Skeletal muscle cell (primary cell): ENCODE data around the gene CABLES1.

Experiments used
- DNase-seq: peaks from one replicate; pipeline ENCODE4 v3.0.0-alpha.2; 2010; ENCODE audit warnings: low read depth
- H3K4me3 ChIP-seq: 2 replicates; pipeline ENCODE4 v1.5.1; 2011; ENCODE audit warnings: low read depth, mild to moderate bottlenecking, control low read depth, low read length, moderate library complexity

CABLES1 gene

DNA sequence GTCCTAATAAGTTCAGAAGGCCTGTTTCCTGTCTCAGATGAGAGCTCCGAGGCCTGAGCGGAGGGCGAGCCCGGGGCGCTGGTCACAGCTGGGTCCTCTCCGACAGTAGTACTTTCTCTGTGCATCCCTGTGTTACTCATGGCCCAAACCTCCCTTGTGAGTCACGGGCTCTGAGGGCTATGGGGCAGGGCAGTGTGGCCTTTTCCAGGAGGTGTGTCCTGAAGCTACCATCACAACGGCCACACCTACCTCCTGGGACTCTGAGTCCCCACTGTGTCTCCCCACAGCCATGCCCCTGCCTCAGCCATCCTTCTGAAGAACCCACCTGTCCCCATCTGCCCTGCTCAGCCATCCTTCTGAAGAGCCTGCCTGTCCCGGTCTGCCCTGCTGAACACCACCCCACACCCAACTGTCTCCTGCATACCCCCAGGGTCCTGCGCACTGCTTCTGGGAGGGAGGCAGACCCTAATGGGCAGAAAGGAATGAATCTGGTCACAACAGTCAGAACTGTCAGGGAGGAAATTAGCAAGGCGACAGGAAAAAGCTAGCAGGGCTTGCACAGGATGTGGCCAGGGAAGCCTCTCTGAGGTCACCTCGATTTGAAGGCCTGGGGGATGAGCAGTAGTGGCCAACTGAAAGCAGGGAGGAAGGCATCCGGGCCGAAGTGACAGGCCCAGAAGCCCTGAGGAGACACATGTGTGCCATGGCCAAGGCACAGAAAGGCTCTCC lies 172.4 kb downstream of the CABLES1 start:
- no peak for DNase-seq

More for the DNA sequence above, 172.4 kb downstream of the CABLES1 start:
- no peak overlapping the region for H3K4me3 ChIP-seq
